MCF 10A (cell line): ENCODE data around the gene FLRT3. TPM values are rescaled to one million over a fixed set of nuclear protein-coding genes. Genes with fewer than 3 reads are reported as not detected.

Experiments
- BruUV-seq: library from RNA; stranded (reverse); fragments of 400-500 nt; replicated peaks from 2 replicates; lab custom pipeline; 2021; lab: Mats Ljungman, UMichigan
- CTCF ChIA-PET: fragments of 300-600 bp; sonication (Branson Sonifier 250); formaldehyde crosslinking; extraction: SDS; loops from one replicate; lab custom pipeline; 2021; ENCODE audit warnings: antibody characterized with exemption, inconsistent platforms; lab: Yijun Ruan, JAX
- POLR2A ChIA-PET: fragments of 300-600, 350-650 bp; sonication (Branson Sonifier 250); formaldehyde crosslinking; extraction: SDS; loops from one replicate; lab custom pipeline; 2020; ENCODE audit warnings: antibody characterized with exemption, inconsistent platforms; lab: Yijun Ruan, JAX
- DNase-seq: peaks from one replicate; pipeline ENCODE4 v3.0.0-alpha.2; 2018; ENCODE audit not compliant: unreplicated experiment
- H3K27ac Mint-ChIP-seq: one replicate; pipeline ENCODE4 v1.8.0; 2022; ENCODE audit warnings: mild to moderate bottlenecking, low read depth, mixed read lengths; ENCODE audit not compliant: unreplicated experiment
- H3K27me3 Mint-ChIP-seq: one replicate; pipeline ENCODE4 v1.8.0; 2022; ENCODE audit warnings: mixed read lengths; ENCODE audit not compliant: insufficient read depth, unreplicated experiment
- H3K36me3 Mint-ChIP-seq: one replicate; pipeline ENCODE4 v1.8.0; 2022; ENCODE audit warnings: mild to moderate bottlenecking, moderate library complexity, mixed read lengths; ENCODE audit not compliant: insufficient read depth, unreplicated experiment
- H3K4me1 Mint-ChIP-seq: one replicate; pipeline ENCODE4 v1.8.0; 2022; ENCODE audit warnings: mixed read lengths; ENCODE audit not compliant: insufficient read depth, unreplicated experiment
- H3K4me3 Mint-ChIP-seq: one replicate; pipeline ENCODE4 v1.8.0; 2022; ENCODE audit warnings: mild to moderate bottlenecking, moderate library complexity, mixed read lengths; ENCODE audit not compliant: unreplicated experiment
- H3K9me3 Mint-ChIP-seq: one replicate; pipeline ENCODE4 v1.8.0; 2022; ENCODE audit warnings: mixed read lengths; ENCODE audit not compliant: unreplicated experiment
- CTCF ChIP-seq: fragments of 200-600 bp; IDR thresholded peaks from one replicate; pipeline ENCODE4 v1.8.0; 2022; ENCODE audit warnings: antibody characterized with exemption, mild to moderate bottlenecking; ENCODE audit not compliant: unreplicated experiment
- intact Hi-C: fragments of 100-400 bp; cut with micrococcal nuclease; formaldehyde crosslinking; loops from 2 replicates; pipeline ENCODE4 v1.14.1; 2022
- total RNA-seq: library from RNA; stranded (reverse); gene quantifications from 2 replicates; pipeline ENCODE4 v1.2.3, GENCODE V29; 2022

FLRT3 gene
- total RNA-seq, 1 experiment from 2014 or later: 13.3 TPM

- Mint-ChIP-seq H3K27me3 (no peaks in the 10 kb centered on the region), H3K27ac (peak overlapping the region; percentile 74)
- POLR2A ChIA-PET: interaction anchor here (0.6 to 7.9 kb wide), 8 partner anchors 29 to 708 kb away, joined by 3 to 43 read pairs (median 4); partner anchors contain the start of gene FLRT3
Observed at GRCh38 chr20:14291502-14291901, 45.9 kb downstream of the FLRT3 start.

GRCh38 chr20:14288341-14289330 lies 48.8 kb downstream of the FLRT3 start:
- Mint-ChIP-seq H3K4me3 (peak overlapping the region; percentile 20), H3K27me3 (no peaks in the 10 kb centered on the region), H3K27ac (peak overlapping the region; percentile 98), H3K4me1 (peaks cover 45% of the 10 kb centered on the region), H3K9me3 (no peaks in the 10 kb centered on the region), H3K36me3 (peaks cover 6% of the 10 kb centered on the region)
- ChIA-PET CTCF (interaction anchor here (0.6 to 1.4 kb wide), 6 partner anchors 16 to 1569 kb away, joined by 3 to 4 read pairs (median 3); no protein-coding TSS in a partner anchor), POLR2A (interaction anchor here (0.5 to 7.9 kb wide), 21 partner anchors 8 to 765 kb away, joined by 3 to 43 read pairs (median 4); partner anchors contain the start of gene FLRT3)
- TF ChIP-seq CTCF: no peak
- intact Hi-C loops: loop anchor here (2.0 to 5.0 kb wide), 2 partner anchors 46 to 51 kb away; no protein-coding TSS in a partner anchor
- peak; percentile 80 for DNase-seq
- TSS peak; percentile 83 for BruUV-seq

More at GRCh38 chr20:14291502-14291901, 45.9 kb downstream of the FLRT3 start:
- H3K4me3 Mint-ChIP-seq: no peak overlapping the region
- peaks cover 27% of the 10 kb centered on the region for H3K4me1 Mint-ChIP-seq
- no peak for TF ChIP-seq CTCF
- no TSS peak for BruUV-seq
- H3K36me3 Mint-ChIP-seq: no peaks in the 10 kb centered on the region
- CTCF ChIA-PET: interaction anchor here (0.6 to 2.1 kb wide), 6 partner anchors 10 to 661 kb away, joined by 3 to 6 read pairs (median 4); no protein-coding TSS in a partner anchor
- no peak for DNase-seq
- H3K9me3 Mint-ChIP-seq: no peaks in the 10 kb centered on the region
- intact Hi-C loops: no loop called here

DNA sequence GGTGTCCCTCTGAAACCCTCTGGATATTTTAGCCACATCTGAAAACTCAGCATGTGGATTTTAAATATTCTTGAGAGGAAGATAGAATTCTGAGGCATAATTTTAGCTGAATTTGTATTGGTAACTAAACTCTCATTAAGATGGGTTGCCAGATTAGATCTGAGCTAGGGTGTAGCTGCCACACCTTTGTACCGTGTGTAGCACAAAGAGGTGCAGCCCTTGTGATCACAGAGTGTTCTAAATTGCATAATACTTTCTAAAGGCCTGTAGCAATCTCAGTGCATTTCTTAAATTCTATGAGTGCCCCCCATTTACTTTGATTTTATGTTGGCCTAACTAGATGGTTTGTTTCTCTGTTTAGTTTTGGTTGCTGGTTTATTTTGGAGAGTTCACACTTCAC lies 53.0 kb downstream of the FLRT3 start:
- H3K4me1 Mint-ChIP-seq: peaks cover 43% of the 10 kb centered on the region
- DNase-seq: peak; percentile 43
- H3K27me3 Mint-ChIP-seq: no peaks in the 10 kb centered on the region
- no peak for TF ChIP-seq CTCF
- intact Hi-C loops: no loop called here
- BruUV-seq: no TSS peak
- no peaks in the 10 kb centered on the region for H3K9me3 Mint-ChIP-seq
- H3K4me3 Mint-ChIP-seq: no peak overlapping the region
- POLR2A ChIA-PET: interaction anchor here (0.6 to 1.8 kb wide), 21 partner anchors 10 to 678 kb away, joined by 3 to 15 read pairs (median 4); partner anchors contain the start of gene FLRT3
- peak overlapping the region; percentile 98 for H3K27ac Mint-ChIP-seq
- CTCF ChIA-PET: interaction anchor here (0.6 to 1.3 kb wide), 5 partner anchors 20 to 53 kb away, joined by 3 to 7 read pairs (median 3); partner anchors contain the start of gene FLRT3
- peaks cover 6% of the 10 kb centered on the region for H3K36me3 Mint-ChIP-seq
